H9 (cell line): ENCODE measurements around the gene CCDC71. TPM values are rescaled to one million over a fixed set of nuclear protein-coding genes. Genes with fewer than 3 reads are reported as not detected.

ENCODE experiments used
- DNase-seq: peaks from one replicate; pipeline ENCODE4 v3.0.0-alpha.2; 2017
- H2AFZ ChIP-seq: one replicate; pipeline ENCODE4 v1.6.1; 2013; ENCODE audit warnings: mild to moderate bottlenecking, low read length, control low read depth, moderate library complexity
- H2AK5ac ChIP-seq: 2 replicates; pipeline ENCODE4 v1.6.1; 2013; ENCODE audit warnings: low read length, control low read depth, mixed read lengths; ENCODE audit not compliant: insufficient read length
- H2BK120ac ChIP-seq: one replicate; pipeline ENCODE4 v1.6.1; 2013; ENCODE audit warnings: low read depth, mild to moderate bottlenecking, low read length, control low read depth, inconsistent platforms; ENCODE audit not compliant: poor library complexity, severe bottlenecking
- H2BK12ac ChIP-seq: 2 replicates; pipeline ENCODE4 v1.6.1; 2013; ENCODE audit warnings: low read length, control low read depth, mixed read lengths, low read depth; ENCODE audit not compliant: insufficient read length
- H2BK15ac ChIP-seq: 2 replicates; pipeline ENCODE4 v1.6.1; 2013; ENCODE audit warnings: low read depth, low read length, control low read depth
- H2BK20ac ChIP-seq: one replicate; pipeline ENCODE4 v1.6.1; 2013; ENCODE audit warnings: low read depth, mild to moderate bottlenecking, low read length, control low read depth, inconsistent platforms; ENCODE audit not compliant: poor library complexity, severe bottlenecking
- H2BK5ac ChIP-seq: 2 replicates; pipeline ENCODE4 v1.6.1; 2013; ENCODE audit warnings: low read length, control low read depth, mixed read lengths; ENCODE audit not compliant: insufficient read length
- H3K14ac ChIP-seq: 2 replicates; pipeline ENCODE4 v1.6.1; 2013; ENCODE audit warnings: low read length, control low read depth; ENCODE audit not compliant: insufficient read depth
- H3K18ac ChIP-seq: 2 replicates; pipeline ENCODE4 v1.6.1; 2013; ENCODE audit warnings: low read depth, mild to moderate bottlenecking, mixed read lengths, low read length, control low read depth; ENCODE audit not compliant: insufficient read length
- H3K23ac ChIP-seq: 2 replicates; pipeline ENCODE4 v1.6.1; 2013; ENCODE audit warnings: low read length, control low read depth, mixed read lengths, low read depth; ENCODE audit not compliant: insufficient read length
- H3K23me2 ChIP-seq: 2 replicates; pipeline ENCODE4 v1.6.1; 2013; ENCODE audit warnings: low read depth, mild to moderate bottlenecking, mixed read lengths, low read length, control low read depth; ENCODE audit not compliant: insufficient read length, poor library complexity, severe bottlenecking
- H3K27ac ChIP-seq: 2 replicates; pipeline ENCODE4 v1.5.1; 2013; ENCODE audit warnings: low read length, control low read depth, mixed read lengths, low read depth; ENCODE audit not compliant: insufficient read length
- H3K27me3 ChIP-seq: 2 replicates; pipeline ENCODE4 v1.6.1; 2013; ENCODE audit warnings: low read length, control low read depth, inconsistent platforms; ENCODE audit not compliant: insufficient read depth
- H3K4ac ChIP-seq: 2 replicates; pipeline ENCODE4 v1.6.1; 2013; ENCODE audit warnings: low read depth, mild to moderate bottlenecking, control low read depth, inconsistent platforms, low read length, moderate library complexity
- H3K4me1 ChIP-seq: 2 replicates; pipeline ENCODE4 v1.6.1; 2013; ENCODE audit warnings: low read length, control low read depth, inconsistent platforms; ENCODE audit not compliant: insufficient read depth
- H3K4me2 ChIP-seq: 2 replicates; pipeline ENCODE4 v1.6.1; 2013; ENCODE audit warnings: low read length, control low read depth, mixed read lengths; ENCODE audit not compliant: insufficient read length, insufficient read depth
- H3K56ac ChIP-seq: 2 replicates; pipeline ENCODE4 v1.6.1; 2013; ENCODE audit warnings: low read depth, mild to moderate bottlenecking, mixed read lengths, low read length, control low read depth; ENCODE audit not compliant: insufficient read length
- H3K79me1 ChIP-seq: 2 replicates; pipeline ENCODE4 v1.6.1; 2013; ENCODE audit warnings: low read depth, mild to moderate bottlenecking, moderate library complexity, low read length, control low read depth, inconsistent platforms; ENCODE audit not compliant: insufficient read depth, poor library complexity, severe bottlenecking
- H3K79me2 ChIP-seq: 2 replicates; pipeline ENCODE4 v1.6.1; 2013; ENCODE audit warnings: low read length, control low read depth, inconsistent platforms; ENCODE audit not compliant: insufficient read depth
- H3K9ac ChIP-seq: 2 replicates; pipeline ENCODE4 v1.6.1; 2013; ENCODE audit warnings: low read length, control low read depth, mixed read lengths; ENCODE audit not compliant: insufficient read length; ENCODE audit errors: extremely low read depth
- H3K9me3 ChIP-seq: one replicate; pipeline ENCODE4 v1.6.1; 2013; ENCODE audit warnings: low read depth, low read length, inconsistent platforms; ENCODE audit not compliant: control insufficient read depth
- H3T11ph ChIP-seq: one replicate; pipeline ENCODE4 v1.6.1; 2013; ENCODE audit warnings: mild to moderate bottlenecking, low read length, control low read depth, inconsistent platforms
- H4K20me1 ChIP-seq: one replicate; pipeline ENCODE4 v1.6.1; 2013; ENCODE audit not compliant: control insufficient read depth, insufficient read length, insufficient read depth
- H4K5ac ChIP-seq: 2 replicates; pipeline ENCODE4 v1.6.1; 2013; ENCODE audit warnings: low read depth, mild to moderate bottlenecking, mixed read lengths, low read length, control low read depth; ENCODE audit not compliant: insufficient read length
- H4K8ac ChIP-seq: replicated peaks from 2 replicates; pipeline ENCODE4 v1.6.1; 2013; ENCODE audit warnings: low read length, control low read depth, mixed read lengths, low read depth; ENCODE audit not compliant: insufficient read length
- H4K91ac ChIP-seq: 2 replicates; pipeline ENCODE4 v1.6.1; 2013; ENCODE audit warnings: low read depth, mild to moderate bottlenecking, moderate library complexity, mixed read lengths, low read length, control low read depth; ENCODE audit not compliant: insufficient read length
- H3K27ac Mint-ChIP-seq, 3 experiments: 2 replicates in 2 of 3; 3 replicates in 1 of 3; pipeline ENCODE4 v1.8.0; 2020 to 2021; ENCODE audit warnings: mixed read lengths in 3 of 3, mild to moderate bottlenecking in 1 of 3, moderate library complexity in 1 of 3
- H3K27me3 Mint-ChIP-seq: 2 replicates; pipeline ENCODE4 v1.8.0; 2021; ENCODE audit warnings: low read depth, mild to moderate bottlenecking, moderate library complexity, mixed read lengths
- H3K36me3 Mint-ChIP-seq, 3 experiments: 2 replicates in 2 of 3; 3 replicates in 1 of 3; pipeline ENCODE4 v1.8.0; 2020 to 2021; ENCODE audit warnings: low read depth in 3 of 3, mixed read lengths in 3 of 3; ENCODE audit not compliant: insufficient read depth in 1 of 3
- H3K4me1 Mint-ChIP-seq, 2 experiments: 2 replicates each; pipeline ENCODE4 v1.8.0; 2020; ENCODE audit warnings: mixed read lengths in 2 of 2
- H3K4me3 Mint-ChIP-seq, 2 experiments: 2 replicates in 1 of 2; 3 replicates in 1 of 2; pipeline ENCODE4 v1.8.0; 2020 to 2021; ENCODE audit warnings: mild to moderate bottlenecking in 2 of 2, mixed read lengths in 2 of 2, moderate library complexity in 1 of 2
- H3K9me3 Mint-ChIP-seq, 2 experiments: 2 replicates in 1 of 2; 3 replicates in 1 of 2; pipeline ENCODE4 v1.8.0; 2020; ENCODE audit warnings: mild to moderate bottlenecking in 2 of 2, mixed read lengths in 2 of 2, moderate library complexity in 1 of 2
- CTCF ChIP-seq: fragments of 200-600 bp; sonication (generic); conservative IDR thresholded peaks from 3 replicates; pipeline ENCODE4 v1.8.0; 2021; ENCODE audit warnings: antibody characterized with exemption, mild to moderate bottlenecking
- WGBS: extraction: QIAGEN DNeasy Blood & Tissue Kit; methylation state at CpG from one replicate; pipeline ENCODE4 v1.1.7; 2013; ENCODE audit warnings: missing lambda C conversion rate, low lambda C conversion rate, mixed read lengths; ENCODE audit not compliant: insufficient read length; ENCODE audit errors: extremely low coverage; 5-methylcytosine and 5-hydroxymethylcytosine counted together
- total RNA-seq: library from RNA; stranded (reverse); gene quantifications from 2 replicates; pipeline ENCODE4 v1.2.1, GENCODE V29; 2021

The CCDC71 gene
- total RNA-seq, 1 experiment from 2014 or later, result 27.6 TPM

GRCh38 chr3:49177073-49177472 lies 10.9 kb upstream of the CCDC71 start:
- peaks cover 2 to 3% of the 10 kb centered on the region in 2 experiments; a peak in 1 of 5 replicates for H3K9me3 Mint-ChIP-seq
- no peaks in the 10 kb centered on the region for H3K9me3 ChIP-seq
- H3K23me2 ChIP-seq, result peaks cover under 1% of the 10 kb centered on the region
- no peak overlapping the region for H4K5ac ChIP-seq
- no peak overlapping the region for H2BK120ac ChIP-seq
- H3K4ac ChIP-seq, result no peak overlapping the region
- H3K14ac ChIP-seq, result no peak overlapping the region; the same call in 1 of the 2 replicates
- TF ChIP-seq CTCF, result no peak
- H3K79me2 ChIP-seq, result no peaks in the 10 kb centered on the region
- peaks cover 5% of the 10 kb centered on the region; the same call in 1 of the 2 replicates for H3K4me1 ChIP-seq
- H3K4me1 Mint-ChIP-seq, result peaks cover 16 to 21% of the 10 kb centered on the region in 2 experiments
- no peak overlapping the region for H3K9ac ChIP-seq
- no peak overlapping the region for H2BK5ac ChIP-seq
- no peak overlapping the region for H2AK5ac ChIP-seq
- no peak overlapping the region for H3K27ac ChIP-seq
- H2BK15ac ChIP-seq, result no peak overlapping the region
- H3K18ac ChIP-seq, result no peak overlapping the region
- no peak overlapping the region for H2BK12ac ChIP-seq
- H3K36me3 Mint-ChIP-seq, result peaks cover 0 to 6% (median 3%) of the 10 kb centered on the region in 3 experiments; a peak in 4 of 7 replicates
- H3K56ac ChIP-seq, result no peak overlapping the region
- no peak overlapping the region for H3K23ac ChIP-seq
- no peak overlapping the region for H3T11ph ChIP-seq
- peaks cover 15% of the 10 kb centered on the region for H3K27me3 Mint-ChIP-seq
- no peaks in the 10 kb centered on the region for H3K27me3 ChIP-seq
- WGBS, result no CpG with 5 or more reads among the region's 2 CpGs
- no peak overlapping the region; a peak in 1 of 7 replicates for H3K27ac Mint-ChIP-seq
- no peaks in the 10 kb centered on the region for H3K79me1 ChIP-seq
- no peak overlapping the region for H2BK20ac ChIP-seq
- H4K91ac ChIP-seq, result no peak overlapping the region
- no peak overlapping the region for H3K4me2 ChIP-seq
- DNase-seq, result no peak
- no peak overlapping the region for H4K8ac ChIP-seq
- H4K20me1 ChIP-seq, result no peaks in the 10 kb centered on the region
- H3K4me3 Mint-ChIP-seq, result no peak overlapping the region
- no peak overlapping the region for H2AFZ ChIP-seq
